K562 (cell line): ENCODE data around the gene KANK4. TPM values are rescaled to one million over a fixed set of nuclear protein-coding genes. Genes with fewer than 3 reads are reported as not detected.
A peak's percentile ranks its signal among the peaks of the same experiment; 100 is the strongest.

ENCODE experiments used
- ATAC-seq: fragments of 200-7000 bp; cut with Tn5 transposase; 3 replicates; pipeline ENCODE4 v1.9.1; 2020; ENCODE audit warnings: moderate library complexity
- BruUV-seq: library from RNA; stranded (reverse); fragments of 400-500 nt; replicated peaks from 2 replicates; lab custom pipeline; 2021; lab: Mats Ljungman, UMichigan
- CTCF ChIA-PET: fragments of 300-600 bp; formaldehyde crosslinking; extraction: SDS; loops from one replicate; lab custom pipeline; 2021; ENCODE audit warnings: low intra/inter-chr PET ratio; lab: Yijun Ruan, JAX
- POLR2A ChIA-PET: fragments of 300-600, 350-650 bp; sonication (Branson Sonifier 250); formaldehyde crosslinking; extraction: SDS; loops from one replicate; lab custom pipeline; 2021; ENCODE audit warnings: antibody characterized with exemption, inconsistent platforms; lab: Yijun Ruan, JAX
- DNase-seq, 4 experiments: peaks; one replicate each; pipeline versions ENCODE4 v3.0.0 to v3.0.0-alpha.2; 2011 to 2018; ENCODE audit warnings: low spot score in 3 of 4, mixed read lengths in 3 of 4; ENCODE audit errors: extremely low read depth in 1 of 4
- FAIRE-seq: peaks from 2 replicates; lab custom pipeline; 2011; peaks lifted over from hg19 to GRCh38; lab: Jason Lieb, UNC
- H2AFZ ChIP-seq: 2 replicates; pipeline ENCODE4 v1.6.0; 2011; ENCODE audit warnings: low read depth, low read length, control low read depth, inconsistent platforms
- H3K27ac ChIP-seq: fragments of 200-600 bp; 3 replicates; pipeline ENCODE4 v1.8.0; 2011; ENCODE audit warnings: low read depth, mild to moderate bottlenecking, control low read depth, inconsistent platforms, low read length, moderate library complexity, mixed read lengths; ENCODE audit errors: extremely low read depth
- H3K27me3 ChIP-seq, 2 experiments: fragments of 300-600 bp in 1 of 2; 2 replicates in 1 of 2; 3 replicates in 1 of 2; pipeline versions ENCODE4 v1.6.0 to v1.8.0; 2011; ENCODE audit warnings: inconsistent platforms in 2 of 2, low read length in 2 of 2, mild to moderate bottlenecking in 1 of 2, mixed read lengths in 1 of 2, moderate library complexity in 1 of 2; ENCODE audit not compliant: control insufficient read depth in 2 of 2, insufficient read depth in 2 of 2
- H3K36me3 ChIP-seq: fragments of 300-600 bp; 3 replicates; pipeline ENCODE4 v1.8.0; 2011; ENCODE audit warnings: mild to moderate bottlenecking, low read length, inconsistent platforms; ENCODE audit not compliant: control insufficient read depth, insufficient read depth
- H3K4me1 ChIP-seq, 2 experiments: fragments of 200-600 bp in 1 of 2; replicated peaks in 1 of 2; 2 replicates in 1 of 2; 3 replicates in 1 of 2; pipeline versions ENCODE4 v1.5.1 to v1.8.0; 2011; ENCODE audit warnings: inconsistent platforms in 2 of 2, low read length in 2 of 2, mild to moderate bottlenecking in 1 of 2, mixed read lengths in 1 of 2, moderate library complexity in 1 of 2; ENCODE audit not compliant: control insufficient read depth in 2 of 2, insufficient read depth in 2 of 2
- H3K4me2 ChIP-seq: 2 replicates; pipeline ENCODE4 v1.6.1; 2011; ENCODE audit warnings: low read length, control low read depth, inconsistent platforms, mixed read lengths; ENCODE audit not compliant: insufficient read depth
- H3K4me3 ChIP-seq: fragments of 200-600 bp; sonication (generic), shearing (Covaris generic); 2 replicates; pipeline ENCODE4 v1.5.1; 2016; ENCODE audit warnings: control low read depth, inconsistent platforms
- H3K79me2 ChIP-seq: fragments of 200-600 bp; 3 replicates; pipeline ENCODE4 v1.8.0; 2011; ENCODE audit warnings: low read length, inconsistent platforms; ENCODE audit not compliant: control insufficient read depth, insufficient read depth
- H3K9ac ChIP-seq, 2 experiments: 2 replicates each; pipeline versions ENCODE4 v1.6.0 to v1.6.1; 2011; ENCODE audit warnings: low read depth in 2 of 2, low read length in 2 of 2, control low read depth in 1 of 2, inconsistent platforms in 1 of 2, mild to moderate bottlenecking in 1 of 2, mixed read lengths in 1 of 2; ENCODE audit not compliant: insufficient read depth in 1 of 2
- H3K9me1 ChIP-seq: one replicate; pipeline ENCODE4 v1.6.0; 2011; ENCODE audit warnings: inconsistent platforms, mild to moderate bottlenecking, low read length, moderate library complexity; ENCODE audit not compliant: control insufficient read depth, insufficient read depth
- H3K9me3 ChIP-seq: replicated peaks from 2 replicates; pipeline ENCODE4 v1.5.1; 2011; ENCODE audit warnings: low read depth, low read length, inconsistent platforms; ENCODE audit not compliant: control insufficient read depth, insufficient read depth
- H4K20me1 ChIP-seq: replicated peaks from 2 replicates; pipeline ENCODE4 v1.6.1; 2011; ENCODE audit warnings: low read length, inconsistent platforms, mixed read lengths; ENCODE audit not compliant: control insufficient read depth, insufficient read depth
- L3MBTL2 ChIP-seq: fragments of 450-650 bp; IDR thresholded peaks from 2 replicates; pipeline ENCODE4 v1.6.1; 2016; ENCODE audit warnings: mild to moderate bottlenecking, moderate library complexity
- RREB1 ChIP-seq: fragments of 250-450 bp; sonication (Bioruptor Pico); IDR thresholded peaks from 2 replicates; pipeline ENCODE4 v1.4.0; 2020
- SPI1 ChIP-seq: IDR thresholded peaks from 2 replicates; pipeline ENCODE4 v1.6.1; 2011; ENCODE audit warnings: low read depth, low read length, control low read depth, borderline replicate concordance
- XRCC4 ChIP-seq: IDR thresholded peaks from one replicate; pipeline ENCODE4 v1.6.1; 2011; ENCODE audit not compliant: insufficient read depth, insufficient read length; ENCODE audit errors: extremely low read depth
- WGBS: fragments of 100-300 bp; shearing (Covaris generic); methylation state at CpG from one replicate; pipeline ENCODE4 v1.1.6; 2016; ENCODE audit warnings: low coverage, mixed read lengths; ENCODE audit not compliant: insufficient coverage; ENCODE audit errors: missing lambda C conversion rate; 5-methylcytosine and 5-hydroxymethylcytosine counted together
- in situ Hi-C: fragments of 300-500 bp; cut with MboI; formaldehyde crosslinking; loops from 4 replicates; pipeline ENCODE4 v1.15.0; 2018; ENCODE audit warnings: inconsistent platforms, mixed read lengths
- intact Hi-C: fragments of 100-400 bp; cut with micrococcal nuclease; formaldehyde crosslinking; loops from 2 replicates; pipeline ENCODE4 v1.14.2; 2022
- polyA plus RNA-seq, 8 experiments: library from polyadenylated mRNA; depleted of rRNA in 4 of 8; stranded (reverse) in 5 of 8; unstranded in 3 of 8; fragments of >200 nt; fragmentation: Nextera tagmentation in 2 of 8; fragmentation: Illumina TruSeq in 1 of 8; extraction: Ambion mirVana in 2 of 8; extraction: Trizol in 1 of 8; gene quantifications; 2 replicates each; pipeline versions ENCODE4 v1.2.1 to v1.2.3, GENCODE V29; 2011 to 2014; ENCODE audit warnings: inconsistent platforms in 1 of 8, missing spikeins in 1 of 8
- total RNA-seq, 7 experiments: library from RNA; depleted of rRNA in 6 of 7; stranded (reverse); fragments of >200 nt in 6 of 7; fragmentation: Illumina TruSeq in 2 of 7; extraction: Trizol in 2 of 7; gene quantifications; 2 replicates each; pipeline versions ENCODE4 v1.2.1 to v1.2.3, GENCODE V29; 2011 to 2021; ENCODE audit warnings: low replicate concordance in 1 of 7

KANK4 gene
- total and polyA plus RNA-seq, 9 of the 15 experiments (the other 6 are each of a cell fraction or from before 2014, with no cell fraction given): not detected

DNA sequence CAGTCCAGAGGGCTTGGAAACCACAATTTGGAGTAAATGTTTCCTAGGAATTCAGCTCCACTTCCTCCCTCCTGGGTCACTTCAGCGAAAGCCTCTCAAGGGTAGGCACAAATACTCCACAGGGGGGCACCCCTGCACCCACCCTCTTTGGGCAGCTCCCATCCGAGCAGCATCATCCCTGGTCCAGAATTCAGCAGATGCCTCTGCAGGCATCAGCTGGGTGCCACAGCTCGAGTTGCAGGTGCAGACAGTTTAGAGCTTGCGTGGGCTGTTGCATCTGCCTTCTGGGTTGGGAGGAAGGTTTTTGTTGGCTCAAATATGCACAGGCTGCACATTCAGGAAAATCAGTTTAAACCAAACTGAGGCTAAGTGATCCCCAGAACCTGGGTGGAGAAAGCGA lies 25.0 kb downstream of the KANK4 start (continued):
- no peak for TF ChIP-seq RREB1 (CRISPR knock-in tag)

DNA sequence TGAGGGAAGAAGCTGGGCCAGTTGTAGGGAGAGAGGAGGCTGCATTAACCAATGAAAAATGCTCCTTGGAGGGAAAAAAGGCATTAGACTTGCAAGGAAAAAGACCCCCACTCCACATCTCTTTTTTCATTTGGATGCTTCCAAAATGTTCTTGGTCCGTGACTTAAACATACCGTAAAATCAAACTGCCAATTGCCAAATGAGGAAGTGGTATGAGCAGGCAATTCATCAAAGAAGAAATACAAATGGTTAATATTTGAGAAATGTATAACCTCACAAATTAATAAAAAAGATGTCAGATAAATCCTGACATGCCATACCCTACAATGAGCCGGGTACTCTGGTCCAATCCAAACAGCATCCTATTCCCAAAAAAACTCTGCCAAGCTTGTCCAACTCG lies 30.6 kb downstream of the KANK4 start:
- in situ Hi-C loops (no loop called here), intact Hi-C loops (no loop called here)
- ChIA-PET POLR2A (no interaction called here), CTCF (no interaction called here)
- Histone ChIP-seq H2AFZ (no peak overlapping the region), H3K79me2 (no peaks in the 10 kb centered on the region), H3K4me1 (no peaks in the 10 kb centered on the region), H3K4me2 (no peak overlapping the region), H4K20me1 (no peaks in the 10 kb centered on the region), H3K4me3 (no peak overlapping the region), H3K9me3 (no peaks in the 10 kb centered on the region), H3K36me3 (no peaks in the 10 kb centered on the region), H3K27ac (no peak overlapping the region), H3K9me1 (no peaks in the 10 kb centered on the region), H3K27me3 (peaks cover 10 to 23% of the 10 kb centered on the region in 2 experiments), H3K9ac (no peak overlapping the region)
- TF ChIP-seq XRCC4 (no peak), L3MBTL2 (no peak), SPI1 (peak; percentile 64; the same call in 1 of the 2 replicates)
- no peak for DNase-seq
- WGBS: 0% methylated on average over 4 of the region's 4 CpGs
- ATAC-seq: no peak
- BruUV-seq: no TSS peak
- no peak for FAIRE-seq
